Sigmoid colon (tissue), 4 donors: ENCODE measurements around the gene TSPAN14.

ENCODE experiments used
- CTCF ChIP-seq, 4 experiments: fragments of 450-650 bp in 3 of 4; fragments of 200-600 bp in 1 of 4; IDR thresholded peaks; one replicate each; pipeline ENCODE4 v1.5.1; 2016 to 2019; ENCODE audit warnings: antibody characterized with exemption in 4 of 4, mild to moderate bottlenecking in 3 of 4, moderate library complexity in 2 of 4
- POLR2A ChIP-seq, 2 donors: fragments of 450-650 bp; IDR thresholded peaks; one replicate each; pipeline ENCODE4 v1.6.1; 2016; ENCODE audit warnings: antibody characterized with exemption in 2 of 2, mild to moderate bottlenecking in 2 of 2, moderate library complexity in 2 of 2
- POLR2AphosphoS5 ChIP-seq, 4 donors: sonication (generic); formaldehyde crosslinking; IDR thresholded peaks; one replicate each; pipeline ENCODE4 v1.6.1; 2017; ENCODE audit warnings: antibody characterized with exemption in 4 of 4

GRCh38 chr10:80492848-80493521 lies 38.9 kb downstream of the TSPAN14 start:
- TF ChIP-seq CTCF (IDR thresholded peaks at IDR 0.05) (no peak), POLR2A (IDR thresholded peaks at IDR 0.05) (no peak), POLR2AphosphoS5 (IDR thresholded peaks at IDR 0.05) (no peak)
